Measurements from ENCODE around the gene ATXN7L1. TPM values are rescaled to one million over a fixed set of nuclear protein-coding genes. Genes with fewer than 3 reads are reported as not detected.

The ATXN7L1 gene, protein sequence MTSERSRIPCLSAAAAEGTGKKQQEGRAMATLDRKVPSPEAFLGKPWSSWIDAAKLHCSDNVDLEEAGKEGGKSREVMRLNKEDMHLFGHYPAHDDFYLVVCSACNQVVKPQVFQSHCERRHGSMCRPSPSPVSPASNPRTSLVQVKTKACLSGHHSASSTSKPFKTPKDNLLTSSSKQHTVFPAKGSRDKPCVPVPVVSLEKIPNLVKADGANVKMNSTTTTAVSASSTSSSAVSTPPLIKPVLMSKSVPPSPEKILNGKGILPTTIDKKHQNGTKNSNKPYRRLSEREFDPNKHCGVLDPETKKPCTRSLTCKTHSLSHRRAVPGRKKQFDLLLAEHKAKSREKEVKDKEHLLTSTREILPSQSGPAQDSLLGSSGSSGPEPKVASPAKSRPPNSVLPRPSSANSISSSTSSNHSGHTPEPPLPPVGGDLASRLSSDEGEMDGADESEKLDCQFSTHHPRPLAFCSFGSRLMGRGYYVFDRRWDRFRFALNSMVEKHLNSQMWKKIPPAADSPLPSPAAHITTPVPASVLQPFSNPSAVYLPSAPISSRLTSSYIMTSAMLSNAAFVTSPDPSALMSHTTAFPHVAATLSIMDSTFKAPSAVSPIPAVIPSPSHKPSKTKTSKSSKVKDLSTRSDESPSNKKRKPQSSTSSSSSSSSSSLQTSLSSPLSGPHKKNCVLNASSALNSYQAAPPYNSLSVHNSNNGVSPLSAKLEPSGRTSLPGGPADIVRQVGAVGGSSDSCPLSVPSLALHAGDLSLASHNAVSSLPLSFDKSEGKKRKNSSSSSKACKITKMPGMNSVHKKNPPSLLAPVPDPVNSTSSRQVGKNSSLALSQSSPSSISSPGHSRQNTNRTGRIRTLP
- total RNA-seq, result 12.6 and 14.2 TPM in 2 replicates
- long read RNA-seq, partial matches to known transcripts, result 2 of 13 reads
- long read RNA-seq, other reads (novel, unspliced or antisense), result 5 of 13 reads

DNA sequence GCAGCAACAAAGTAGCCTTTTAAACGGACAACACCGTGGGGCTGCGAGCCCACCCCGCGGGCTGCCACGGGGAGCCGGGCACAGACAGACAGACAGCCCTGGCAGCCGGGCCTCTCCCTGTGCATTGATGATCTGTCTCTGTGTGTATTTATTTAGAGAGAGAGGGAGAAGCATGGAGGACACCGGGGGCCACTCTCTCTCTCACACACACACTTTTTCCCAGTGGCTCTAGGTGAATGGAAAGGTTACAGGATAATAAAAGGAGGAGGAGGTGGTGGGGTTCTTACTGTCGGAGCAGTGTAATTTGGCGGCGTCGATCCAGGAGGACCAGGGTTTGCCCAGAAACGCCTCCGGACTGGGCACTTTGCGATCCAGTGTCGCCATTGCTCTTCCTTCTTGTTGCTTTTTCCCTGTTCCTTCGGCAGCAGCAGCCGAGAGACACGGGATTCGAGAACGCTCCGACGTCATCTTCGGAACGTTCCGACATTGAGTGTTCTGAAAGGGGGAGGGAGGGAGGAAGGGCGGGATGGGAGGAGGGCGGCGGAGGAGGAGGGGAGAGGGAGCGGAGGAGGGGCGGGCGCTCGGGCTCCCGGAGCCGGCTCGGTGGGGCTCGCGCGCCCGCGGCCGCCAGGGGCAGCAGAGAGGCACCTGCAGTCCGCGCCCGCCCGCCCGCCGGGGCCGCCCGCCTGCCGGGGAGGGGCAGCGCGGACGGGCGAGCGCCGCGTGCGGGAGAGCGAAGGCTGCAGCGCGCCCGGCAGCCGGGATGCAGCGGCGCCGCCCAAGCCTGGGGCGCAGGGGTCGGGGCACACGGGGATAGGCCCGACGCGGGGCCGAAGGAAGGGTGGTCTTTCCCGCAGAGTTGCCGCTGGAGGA, at the start of gene ATXN7L1:
Gene ATXN7L1, minus strand, starts transcription at position 509 of the 873 bp plus-strand sequence. Its CDS starts 41 bp downstream, at position 468.
- peak within 1 kb of the TSS; percentile 100 for H3K27ac Mint-ChIP-seq (ENCODE audit: unreplicated experiment)
- peak; percentile 62 for TF ChIP-seq CTCF (IDR thresholded peaks at IDR 0.05)
- H3K27me3 Mint-ChIP-seq (ENCODE audit: unreplicated experiment), result peaks cover 6% of the 10 kb centered on the region
- H3K36me3 Mint-ChIP-seq (ENCODE audit: unreplicated experiment), result peaks cover 13% of the 10 kb centered on the region
- no peaks in the 10 kb centered on the region for H3K9me3 Mint-ChIP-seq (ENCODE audit: unreplicated experiment)
- peak within 1 kb of the TSS; percentile 98 for H3K4me3 Mint-ChIP-seq (ENCODE audit: unreplicated experiment)
- peak; percentile 98 for DNase-seq (ENCODE audit: extremely low spot score, unreplicated experiment)
- peaks cover 35% of the 10 kb centered on the region for H3K4me1 Mint-ChIP-seq (ENCODE audit: unreplicated experiment)

- Mint-ChIP-seq H3K4me1 (ENCODE audit: unreplicated experiment) (peaks cover 3% of the 10 kb centered on the region), H3K9me3 (ENCODE audit: unreplicated experiment) (peaks cover 17% of the 10 kb centered on the region), H3K4me3 (ENCODE audit: unreplicated experiment) (no peak overlapping the region), H3K27me3 (ENCODE audit: unreplicated experiment) (peaks cover 3% of the 10 kb centered on the region), H3K36me3 (ENCODE audit: unreplicated experiment) (peaks cover 4% of the 10 kb centered on the region), H3K27ac (ENCODE audit: unreplicated experiment) (no peak overlapping the region)
- no peak for DNase-seq (ENCODE audit: extremely low spot score, unreplicated experiment)
- TF ChIP-seq CTCF (IDR thresholded peaks at IDR 0.05), result no peak
These were observed 49.7 kb upstream of the ATXN7L1 start for GRCh38 chr7:105926131-105926530.

DNA sequence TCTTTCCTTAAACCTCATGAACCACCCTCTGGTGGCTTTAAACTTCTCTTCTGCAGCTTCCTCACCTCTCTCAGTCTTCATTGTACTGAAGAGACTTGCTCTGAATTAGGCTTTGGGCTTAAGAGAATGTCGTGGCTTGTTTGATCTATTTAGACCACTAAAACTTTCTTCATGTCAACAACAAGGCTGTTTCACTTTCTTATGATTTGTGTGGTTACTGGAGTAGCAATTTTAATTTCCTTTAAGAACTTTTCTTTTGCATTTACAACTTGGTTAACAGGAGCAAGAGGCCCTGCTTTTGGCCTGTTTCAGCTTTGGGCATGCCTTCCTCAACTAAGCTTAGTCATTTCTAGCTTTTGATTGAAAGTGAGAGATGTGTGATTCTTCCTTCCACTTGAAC, 48.5 kb upstream of the ATXN7L1 start:
- no peaks in the 10 kb centered on the region for H3K4me1 Mint-ChIP-seq (ENCODE audit: unreplicated experiment)
- DNase-seq (ENCODE audit: extremely low spot score, unreplicated experiment), result no peak
- H3K36me3 Mint-ChIP-seq (ENCODE audit: unreplicated experiment), result peaks cover 4% of the 10 kb centered on the region
- peaks cover 17% of the 10 kb centered on the region for H3K9me3 Mint-ChIP-seq (ENCODE audit: unreplicated experiment)
- H3K4me3 Mint-ChIP-seq (ENCODE audit: unreplicated experiment), result no peak overlapping the region
- peaks cover 3% of the 10 kb centered on the region for H3K27me3 Mint-ChIP-seq (ENCODE audit: unreplicated experiment)
- no peak overlapping the region for H3K27ac Mint-ChIP-seq (ENCODE audit: unreplicated experiment)
- no peak for TF ChIP-seq CTCF (IDR thresholded peaks at IDR 0.05)

GRCh38 chr7:105920766-105921165, 44.4 kb upstream of the ATXN7L1 start:
- Mint-ChIP-seq H3K9me3 (ENCODE audit: unreplicated experiment) (peaks cover 13% of the 10 kb centered on the region), H3K27me3 (ENCODE audit: unreplicated experiment) (no peaks in the 10 kb centered on the region), H3K27ac (ENCODE audit: unreplicated experiment) (no peak overlapping the region), H3K4me1 (ENCODE audit: unreplicated experiment) (no peaks in the 10 kb centered on the region), H3K4me3 (ENCODE audit: unreplicated experiment) (no peak overlapping the region), H3K36me3 (ENCODE audit: unreplicated experiment) (peaks cover 7% of the 10 kb centered on the region)
- DNase-seq (ENCODE audit: extremely low spot score, unreplicated experiment), result no peak
- TF ChIP-seq CTCF (IDR thresholded peaks at IDR 0.05), result no peak
